Fibroblast of the aortic adventitia (primary cell): Measurements from ENCODE around the gene PPP4R3A. TPM values are rescaled to one million over a fixed set of nuclear protein-coding genes. Genes with fewer than 3 reads are reported as not detected.
"Not testable (repeated sequence)": the region's sequence is repeated elsewhere in the genome, so short reads cannot be mapped to it uniquely, and the experiment has no call there.

Source experiments
- DNase-seq: peaks from one replicate; pipeline ENCODE4 v3.0.0-alpha.2; 2010; ENCODE audit warnings: low read depth
- H3K4me3 ChIP-seq: 2 replicates; pipeline ENCODE4 v1.5.1; 2011; ENCODE audit warnings: low read depth, mild to moderate bottlenecking, control low read depth, low read length, moderate library complexity
- total RNA-seq: library from RNA; depleted of rRNA; stranded (reverse); fragments of >200 nt; gene quantifications from 2 replicates; pipeline ENCODE4 v1.2.3, GENCODE V29; 2012; ENCODE audit warnings: low replicate concordance
- TF ChIP-seq, protein P1 (sequence below): IDR thresholded peaks from 2 replicates; pipeline ENCODE4 v1.5.1; 2011; ENCODE audit warnings: mild to moderate bottlenecking, low read length, control low read depth, inconsistent platforms; ENCODE audit not compliant: insufficient read depth

The PPP4R3A gene
- total RNA-seq, 1 donor = 51.9 TPM

DNA sequence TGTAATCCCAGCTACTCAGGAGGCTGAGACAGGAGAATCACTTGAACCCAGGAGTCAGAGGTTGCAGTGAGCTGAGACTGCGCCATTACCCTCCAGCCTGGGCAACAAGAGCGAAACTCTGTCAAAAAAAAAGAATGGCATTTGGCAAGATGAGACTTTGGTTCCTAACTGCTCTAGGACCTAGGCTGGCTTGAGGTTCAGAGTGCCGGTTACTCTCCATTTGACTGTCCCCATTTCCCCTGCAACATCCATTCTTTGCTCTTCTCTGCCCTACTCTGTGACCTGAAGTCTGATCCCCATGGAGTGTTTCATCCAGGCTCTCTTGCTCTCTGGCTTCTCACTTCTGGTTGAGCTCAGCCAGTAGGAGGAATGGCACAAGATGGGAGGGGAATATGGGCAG is 26.2 kb upstream of the PPP4R3A start:
- TF ChIP-seq, protein P1, sequence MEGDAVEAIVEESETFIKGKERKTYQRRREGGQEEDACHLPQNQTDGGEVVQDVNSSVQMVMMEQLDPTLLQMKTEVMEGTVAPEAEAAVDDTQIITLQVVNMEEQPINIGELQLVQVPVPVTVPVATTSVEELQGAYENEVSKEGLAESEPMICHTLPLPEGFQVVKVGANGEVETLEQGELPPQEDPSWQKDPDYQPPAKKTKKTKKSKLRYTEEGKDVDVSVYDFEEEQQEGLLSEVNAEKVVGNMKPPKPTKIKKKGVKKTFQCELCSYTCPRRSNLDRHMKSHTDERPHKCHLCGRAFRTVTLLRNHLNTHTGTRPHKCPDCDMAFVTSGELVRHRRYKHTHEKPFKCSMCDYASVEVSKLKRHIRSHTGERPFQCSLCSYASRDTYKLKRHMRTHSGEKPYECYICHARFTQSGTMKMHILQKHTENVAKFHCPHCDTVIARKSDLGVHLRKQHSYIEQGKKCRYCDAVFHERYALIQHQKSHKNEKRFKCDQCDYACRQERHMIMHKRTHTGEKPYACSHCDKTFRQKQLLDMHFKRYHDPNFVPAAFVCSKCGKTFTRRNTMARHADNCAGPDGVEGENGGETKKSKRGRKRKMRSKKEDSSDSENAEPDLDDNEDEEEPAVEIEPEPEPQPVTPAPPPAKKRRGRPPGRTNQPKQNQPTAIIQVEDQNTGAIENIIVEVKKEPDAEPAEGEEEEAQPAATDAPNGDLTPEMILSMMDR = no peak

DNA sequence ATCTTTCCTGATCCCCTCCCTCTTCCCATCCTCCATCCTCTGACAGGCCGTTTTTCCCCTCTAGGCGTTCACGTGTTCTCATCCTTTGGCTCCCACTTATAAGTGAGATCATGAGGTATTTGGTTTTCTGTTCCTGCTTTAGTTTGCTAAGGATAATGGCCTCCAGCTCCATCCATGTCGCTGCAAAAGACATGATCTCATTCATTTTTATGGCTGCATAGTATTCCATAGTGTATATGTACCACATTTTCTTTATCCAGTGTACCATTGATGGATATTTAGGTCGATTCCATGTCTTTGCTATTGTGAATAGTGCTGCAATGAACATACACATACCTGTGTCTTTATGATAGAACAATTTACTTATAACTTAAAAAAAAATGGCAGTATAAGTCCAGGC is 23.9 kb upstream of the PPP4R3A start:
- H3K4me3 ChIP-seq, DNase-seq: not testable (repeated sequence)

More for the DNA sequence above, 26.2 kb upstream of the PPP4R3A start:
- H3K4me3 ChIP-seq = no peak overlapping the region
- DNase-seq = no peak

DNA sequence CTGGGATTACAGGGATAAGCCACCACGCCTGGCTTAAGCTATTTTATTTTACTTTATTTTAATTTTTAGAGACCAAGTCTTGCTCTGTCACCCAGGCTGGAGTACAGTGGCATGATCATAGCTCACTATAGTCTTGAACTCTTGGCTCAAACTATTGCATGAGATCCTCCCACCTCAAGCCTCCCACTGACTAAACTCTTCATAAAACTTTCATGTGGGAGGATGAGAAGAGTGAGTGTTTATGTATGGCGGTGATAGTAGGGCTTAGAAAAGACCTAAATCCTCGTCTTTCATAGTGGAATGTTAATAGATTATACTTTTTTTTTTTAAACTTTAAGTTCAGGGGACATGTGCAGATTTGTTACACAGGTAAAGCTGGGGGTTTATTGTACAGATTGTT is 23.5 kb upstream of the PPP4R3A start:
- TF ChIP-seq, protein P1 = no peak
- no peak for DNase-seq
- H3K4me3 ChIP-seq = no peak overlapping the region

DNA sequence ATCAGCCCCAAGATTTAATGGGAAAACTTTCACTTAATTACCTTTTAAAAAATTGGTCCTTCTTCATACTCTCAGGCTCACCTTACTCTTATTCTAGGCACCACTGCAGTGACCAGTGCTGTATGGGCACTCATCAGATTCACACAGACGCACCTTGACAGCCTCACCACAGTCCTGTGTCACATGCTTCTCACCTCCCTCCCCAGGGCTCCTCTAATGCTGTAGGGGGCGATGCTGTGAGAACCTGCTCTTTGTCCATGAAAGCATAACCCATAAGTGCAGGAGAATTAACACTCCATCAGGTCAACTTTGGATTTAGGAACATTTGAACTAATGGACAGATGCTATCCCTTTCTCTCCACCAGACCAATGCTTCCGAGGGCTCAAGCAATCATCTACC is 13.9 kb upstream of the PPP4R3A start:
- no peak for DNase-seq
- TF ChIP-seq, protein P1 = no peak
- H3K4me3 ChIP-seq = no peak overlapping the region

DNA sequence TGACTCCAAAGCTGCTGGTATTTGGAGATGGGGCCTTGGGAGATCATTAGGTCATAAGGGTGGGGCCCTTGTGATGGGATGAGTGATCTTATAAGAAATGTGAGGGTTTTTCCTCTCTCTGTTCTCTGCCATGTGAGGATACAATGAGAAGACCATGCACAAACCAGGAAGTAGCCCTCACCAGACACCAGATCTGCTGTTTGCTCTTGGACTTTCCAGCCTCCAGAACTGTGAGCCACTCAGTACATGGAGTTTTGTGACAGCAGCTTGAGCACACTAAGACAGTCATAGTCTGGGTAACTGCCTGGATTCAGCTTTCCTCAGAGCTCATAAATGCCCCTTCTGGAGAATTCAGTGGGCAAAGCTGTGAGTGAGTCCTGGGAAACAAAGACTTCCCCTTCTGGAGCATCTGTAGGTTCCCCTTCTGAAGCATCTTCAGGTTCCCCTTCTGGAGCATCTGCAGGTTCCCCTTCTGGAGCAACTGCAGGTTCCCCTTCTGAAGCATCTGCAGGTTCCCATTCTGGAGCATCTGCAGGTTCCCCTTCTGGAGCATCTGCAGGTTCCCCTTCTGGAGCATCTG is 11.0 kb upstream of the PPP4R3A start:
- DNase-seq = no peak
- no peak overlapping the region for H3K4me3 ChIP-seq
- TF ChIP-seq, protein P1 = no peak

DNA sequence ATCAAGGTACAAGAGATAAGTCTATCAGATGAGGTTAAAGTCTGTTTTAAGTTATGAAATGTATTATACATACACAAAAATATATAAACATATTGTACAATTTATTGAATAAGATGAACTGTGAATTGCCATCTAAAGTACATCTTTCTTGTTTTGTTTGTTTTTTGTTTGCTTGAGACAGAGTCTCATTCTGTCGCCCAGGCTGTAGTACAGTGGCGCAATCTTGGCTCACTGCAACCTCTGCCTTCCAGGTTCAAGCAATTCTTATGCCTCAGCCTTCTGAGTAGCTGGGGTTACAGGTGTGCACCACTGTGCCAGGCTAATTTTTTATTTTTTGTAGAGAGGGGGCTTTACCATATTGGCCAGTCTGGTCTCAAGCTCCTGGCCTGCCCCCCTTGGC is 10.0 kb upstream of the PPP4R3A start:
- no peak overlapping the region for H3K4me3 ChIP-seq
- TF ChIP-seq, protein P1 = no peak
- DNase-seq = no peak

DNA sequence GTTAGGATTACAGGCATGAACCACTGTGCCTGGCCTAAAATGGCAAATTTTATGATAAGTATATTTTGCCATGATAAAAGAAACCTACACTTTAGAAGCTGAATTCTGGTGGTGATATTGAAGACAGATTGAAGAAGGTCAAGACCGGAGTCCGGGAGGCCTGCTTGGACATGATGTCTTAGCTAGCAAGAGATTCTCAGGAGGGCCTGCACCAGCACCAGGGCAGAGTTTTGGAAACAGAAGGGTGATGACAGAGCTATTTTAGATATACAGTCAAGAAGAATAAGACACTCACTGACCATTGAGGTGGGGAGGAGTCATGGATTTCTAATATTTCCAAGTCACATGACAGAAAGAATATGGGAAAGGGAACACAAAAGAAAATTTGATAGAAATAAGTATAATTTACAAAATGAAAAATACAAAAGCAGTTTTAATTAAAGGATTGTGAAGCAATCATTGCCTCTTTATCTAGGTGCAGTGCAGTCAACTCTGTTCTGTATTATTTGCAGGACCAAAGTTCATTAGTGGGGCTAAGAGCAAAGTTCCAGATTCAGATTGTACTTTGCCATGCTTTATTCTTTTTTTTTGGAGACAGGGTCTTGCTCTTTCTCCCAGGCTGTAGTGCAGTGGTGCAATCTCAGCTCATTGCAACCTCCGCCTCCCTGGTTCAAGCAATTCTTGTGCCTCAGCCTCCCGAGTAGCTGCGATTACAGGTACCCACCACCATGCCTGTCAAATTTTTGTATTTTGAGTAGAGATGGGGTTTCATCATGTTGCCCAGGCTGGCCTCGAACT is 9.3 kb upstream of the PPP4R3A start:
- TF ChIP-seq, protein P1 = no peak
- no peak overlapping the region for H3K4me3 ChIP-seq
- no peak for DNase-seq
